Smooth muscle cell (in vitro differentiated cells): ENCODE data around the gene RSRC2. TPM values are rescaled to one million over a fixed set of nuclear protein-coding genes. Genes with fewer than 3 reads are reported as not detected.

Experiments used
- DNase-seq: peaks from one replicate; lab custom pipeline; 2025; ENCODE audit not compliant: unreplicated experiment; lab: John Stamatoyannopoulos, UW
- H2AFZ ChIP-seq: fragments of 200-600 bp; sonication (generic); 2 replicates; pipeline ENCODE4 v1.6.0; 2016; ENCODE audit warnings: antibody characterized with exemption, low read depth, mild to moderate bottlenecking
- H3F3A ChIP-seq: fragments of 200-600 bp; sonication (generic); 2 replicates; pipeline ENCODE4 v1.6.0; 2017; ENCODE audit warnings: antibody characterized with exemption, low read depth
- H3K27ac ChIP-seq: fragments of 200-600 bp; sonication (generic); 2 replicates; pipeline ENCODE4 v1.5.1; 2016; ENCODE audit warnings: low read depth, mild to moderate bottlenecking
- H3K27me3 ChIP-seq: fragments of 200-600 bp; sonication (generic); 2 replicates; pipeline ENCODE4 v1.6.1; 2016; ENCODE audit warnings: low read depth, mild to moderate bottlenecking
- H3K36me3 ChIP-seq: fragments of 200-600 bp; sonication (generic); 2 replicates; pipeline ENCODE4 v1.5.1; 2016; ENCODE audit warnings: low read depth
- H3K4me1 ChIP-seq: fragments of 200-600 bp; sonication (generic); 2 replicates; pipeline ENCODE4 v1.5.1; 2016; ENCODE audit warnings: low read depth
- H3K4me2 ChIP-seq: fragments of 200-600 bp; sonication (generic); 2 replicates; pipeline ENCODE4 v1.6.0; 2016; ENCODE audit warnings: mild to moderate bottlenecking
- H3K4me3 ChIP-seq: fragments of 200-600 bp; sonication (generic); 2 replicates; pipeline ENCODE4 v1.5.1; 2016; ENCODE audit warnings: mild to moderate bottlenecking
- H3K79me2 ChIP-seq: fragments of 200-600 bp; sonication (generic); 2 replicates; pipeline ENCODE4 v1.6.0; 2016; ENCODE audit warnings: low read depth, mild to moderate bottlenecking
- H3K9ac ChIP-seq: fragments of 200-600 bp; sonication (generic); 2 replicates; pipeline ENCODE4 v1.6.0; 2016; ENCODE audit warnings: low read depth
- H3K9me3 ChIP-seq: fragments of 200-600 bp; sonication (generic); replicated peaks from 2 replicates; pipeline ENCODE4 v1.5.1; 2016; ENCODE audit warnings: low read depth
- H4K20me1 ChIP-seq: fragments of 200-600 bp; sonication (generic); 2 replicates; pipeline ENCODE4 v1.6.0; 2016; ENCODE audit warnings: low read depth
- CTCF ChIP-seq: fragments of 200-600 bp; sonication (generic); IDR thresholded peaks from 2 replicates; pipeline ENCODE4 v1.5.1; 2017; ENCODE audit warnings: borderline replicate concordance, mild to moderate bottlenecking, antibody characterized with exemption; ENCODE audit not compliant: insufficient read depth, poor library complexity, severe bottlenecking
- WGBS: methylation state at CpG from one replicate; pipeline ENCODE4 v1.1.7; 2016; ENCODE audit warnings: low lambda C conversion rate; 5-methylcytosine and 5-hydroxymethylcytosine counted together
- polyA plus RNA-seq: library from polyadenylated mRNA; unstranded; fragments of >200 nt; fragmentation: Nextera tagmentation; extraction: Ambion mirVana; gene quantifications from 2 replicates; pipeline ENCODE4 v1.2.1, GENCODE V29; 2016
- small RNA-seq: library from RNA; depleted of rRNA; stranded (forward); fragments of <200 nt; gene quantifications from one replicate; pipeline ENCODE3, GENCODE V24; 2014
- total RNA-seq: library from RNA; depleted of rRNA; stranded (reverse); fragments of >200 nt; gene quantifications from 2 replicates; pipeline ENCODE4 v1.2.3, GENCODE V29; 2014

The RSRC2 gene
- total and polyA plus RNA-seq, 2 experiments from 2014 or later, result 60.9 to 108 TPM

GRCh38 chr12:122454739-122455138 lies 72.0 kb downstream of the RSRC2 start:
- 71% methylated on average over 6 of the region's 6 CpGs for WGBS
- no peak overlapping the region for H3K4me3 ChIP-seq
- no peak overlapping the region for H3K9ac ChIP-seq
- no peaks in the 10 kb centered on the region for H3K79me2 ChIP-seq
- H3K27me3 ChIP-seq, result no peaks in the 10 kb centered on the region
- H3F3A ChIP-seq, result no peaks in the 10 kb centered on the region
- H2AFZ ChIP-seq, result no peak overlapping the region
- no peaks in the 10 kb centered on the region for H3K4me1 ChIP-seq
- no peak for DNase-seq
- H3K9me3 ChIP-seq, result no peaks in the 10 kb centered on the region
- no peak for TF ChIP-seq CTCF
- H3K36me3 ChIP-seq, result no peaks in the 10 kb centered on the region
- no peak overlapping the region for H3K27ac ChIP-seq
- H4K20me1 ChIP-seq, result no peaks in the 10 kb centered on the region
- no peak overlapping the region for H3K4me2 ChIP-seq

GRCh38 chr12:122454250-122454721 lies 72.5 kb downstream of the RSRC2 start:
- DNase-seq, result no peak
- Histone ChIP-seq H4K20me1 (no peaks in the 10 kb centered on the region), H3K4me1 (no peaks in the 10 kb centered on the region), H3K27ac (no peak overlapping the region), H3K9ac (no peak overlapping the region), H3K27me3 (no peaks in the 10 kb centered on the region), H3K36me3 (no peaks in the 10 kb centered on the region), H3K4me3 (no peak overlapping the region), H3K9me3 (no peaks in the 10 kb centered on the region), H2AFZ (no peak overlapping the region), H3K4me2 (no peak overlapping the region), H3F3A (no peaks in the 10 kb centered on the region), H3K79me2 (no peaks in the 10 kb centered on the region)
- 93% methylated on average over 12 of the region's 12 CpGs for WGBS
- TF ChIP-seq CTCF, result no peak

Small RNAs within 50 kb of the gene (small RNA-seq; reads per million reads assigned to genes)
- gene AC026333.1 (not detected), gene RF00411 (not detected)

Other genes with a start within 250 kb of the RSRC2 start
- 40.4 and 42.2 TPM in 2 replicates for gene CLIP1, start 104.3 kb downstream of the RSRC2 start, total RNA-seq
- 15.3 and 24.0 TPM in 2 replicates for gene CLIP1, start 104.3 kb downstream of the RSRC2 start, polyA plus RNA-seq
- gene ZCCHC8, start 26.0 kb downstream of the RSRC2 start, total RNA-seq, result 19.5 and 20.6 TPM in 2 replicates
- gene ZCCHC8, start 26.0 kb downstream of the RSRC2 start, polyA plus RNA-seq, result 8.8 and 13.9 TPM in 2 replicates
- 22.7 and 26.2 TPM in 2 replicates for gene KNTC1, start 313 bp upstream of the RSRC2 start, total RNA-seq
- 9.1 and 13.5 TPM in 2 replicates for gene KNTC1, start 313 bp upstream of the RSRC2 start, polyA plus RNA-seq
- gene HCAR2, start 176.4 kb upstream of the RSRC2 start, total RNA-seq, result 0.85 and 2.0 TPM in 2 replicates
- gene HCAR2, start 176.4 kb upstream of the RSRC2 start, polyA plus RNA-seq, result 0.63 and 1.8 TPM in 2 replicates
- not detected in 2 replicates for gene HCAR3, start 189.9 kb upstream of the RSRC2 start, total RNA-seq
- 0.26 and 0.43 TPM in 2 replicates for gene HCAR3, start 189.9 kb upstream of the RSRC2 start, polyA plus RNA-seq
- gene HCAR1, start 203.9 kb upstream of the RSRC2 start, total RNA-seq, result not detected in 2 replicates
- not detected in 2 replicates for gene HCAR1, start 203.9 kb upstream of the RSRC2 start, polyA plus RNA-seq
- 32.5 and 36.3 TPM in 2 replicates for gene DENR, start 225.9 kb upstream of the RSRC2 start, total RNA-seq
- gene DENR, start 225.9 kb upstream of the RSRC2 start, polyA plus RNA-seq, result 49.7 and 55.5 TPM in 2 replicates
- gene CCDC62, start 247.6 kb upstream of the RSRC2 start, total RNA-seq, result 0.94 and 2.5 TPM in 2 replicates
- 0.17 and 0.34 TPM in 2 replicates for gene CCDC62, start 247.6 kb upstream of the RSRC2 start, polyA plus RNA-seq